ENCODE data around the gene TIMD4.
A peak's percentile ranks its signal among the peaks of the same experiment; 100 is the strongest.

TIMD4 gene

DNA sequence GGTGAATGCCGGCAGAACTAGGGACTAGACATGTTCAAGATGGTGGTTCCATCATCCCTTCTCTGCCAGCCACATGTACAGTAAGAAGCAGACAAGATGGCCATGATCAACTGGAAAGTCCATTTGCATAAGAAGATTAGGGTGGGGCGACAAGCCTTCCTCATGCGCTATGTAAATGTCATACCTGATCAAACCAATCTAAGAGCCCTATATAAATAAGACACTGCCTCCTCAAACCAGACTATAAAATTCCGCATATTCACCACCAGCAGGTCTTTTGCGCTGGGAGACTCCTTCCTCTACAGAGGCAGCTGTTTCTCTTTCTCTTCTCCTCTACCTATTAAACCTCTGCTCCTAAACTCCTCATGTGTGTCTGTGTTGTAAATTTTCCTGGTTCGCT, 53.8 kb downstream of the TIMD4 start:
- Mint-ChIP-seq H3K4me1 (peaks cover 18% of the 10 kb centered on the region), H3K9me3 (no peaks in the 10 kb centered on the region), H3K4me3 (no peak overlapping the region), H3K27ac (no peak overlapping the region), H3K36me3 (no peaks in the 10 kb centered on the region)
- DNase-seq (ENCODE audit: low spot score in 2 of 2) (no peak), ATAC-seq (no peak)

DNA sequence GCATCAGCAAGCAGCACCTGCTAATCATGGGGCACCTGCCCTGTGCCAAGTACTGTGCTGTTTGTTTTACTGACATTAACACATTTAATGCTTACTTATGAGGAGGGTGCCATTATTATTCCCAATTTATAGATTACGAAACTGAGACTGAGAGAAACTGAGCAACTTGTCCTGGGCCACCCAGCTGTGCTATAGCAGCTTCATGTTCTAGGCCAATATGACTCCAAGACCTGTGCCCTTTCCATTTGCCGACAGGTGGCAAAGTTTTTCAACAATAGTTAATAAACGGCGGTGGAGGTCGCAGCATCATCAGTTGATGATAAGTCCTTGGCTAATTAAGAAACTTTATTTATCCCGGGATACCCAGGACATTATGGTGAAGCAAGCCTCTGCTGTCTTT, 55.4 kb downstream of the TIMD4 start:
- H3K27ac Mint-ChIP-seq, result peak overlapping the region; percentile 39
- DNase-seq (ENCODE audit: low spot score in 2 of 2), result no peak
- H3K9me3 Mint-ChIP-seq, result no peaks in the 10 kb centered on the region
- no peak for ATAC-seq
- peaks cover 3% of the 10 kb centered on the region for H3K4me1 Mint-ChIP-seq
- H3K36me3 Mint-ChIP-seq, result no peaks in the 10 kb centered on the region
- no peak overlapping the region for H3K4me3 Mint-ChIP-seq

DNA sequence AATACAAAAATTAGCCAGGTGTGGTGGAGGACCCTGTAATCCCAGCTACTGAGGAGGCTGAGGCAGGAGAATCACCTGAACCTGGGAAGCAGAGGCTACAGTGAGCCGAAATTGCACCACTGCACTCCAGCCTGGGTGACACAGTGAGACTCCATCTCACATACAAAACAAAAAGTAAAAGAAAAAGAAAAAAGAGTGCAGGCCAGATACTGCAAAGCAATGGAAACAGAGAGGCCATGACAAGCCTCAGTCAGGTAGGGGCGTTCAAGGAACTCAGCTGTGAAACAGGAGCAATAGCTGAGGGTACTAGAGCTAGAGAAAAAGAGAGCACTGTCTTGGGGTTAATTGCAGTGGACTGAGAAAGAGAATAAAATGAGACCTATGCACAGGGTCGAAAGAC, 56.2 kb downstream of the TIMD4 start:
- Mint-ChIP-seq H3K4me1 (no peaks in the 10 kb centered on the region), H3K9me3 (no peaks in the 10 kb centered on the region), H3K36me3 (no peaks in the 10 kb centered on the region), H3K4me3 (no peak overlapping the region), H3K27ac (no peak overlapping the region)
- no peak for DNase-seq (ENCODE audit: low spot score in 2 of 2)
- no peak for ATAC-seq

DNA sequence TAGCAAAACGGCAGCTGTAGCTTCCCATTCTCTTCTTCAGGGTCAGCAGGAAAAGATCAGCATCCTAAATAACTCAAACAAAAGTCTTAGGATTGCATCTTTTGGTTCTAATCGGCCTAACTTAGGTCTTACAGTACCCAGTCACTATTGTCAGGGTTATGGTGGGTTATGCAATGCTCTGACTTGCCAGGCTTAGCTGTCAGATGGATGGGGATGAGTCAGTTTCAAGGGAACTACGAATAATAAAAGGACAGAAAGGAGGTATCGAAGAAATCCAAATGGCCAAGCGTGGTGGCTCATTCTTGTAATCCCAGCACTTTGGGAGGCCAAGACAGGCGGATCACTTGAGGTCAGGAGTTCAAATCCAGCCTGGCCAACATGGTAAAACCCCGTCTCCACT, 66.5 kb downstream of the TIMD4 start:
- DNase-seq (ENCODE audit: low spot score in 2 of 2) (no peak), ATAC-seq (no peak)
- H3K36me3 Mint-ChIP-seq, result no peaks in the 10 kb centered on the region
- H3K27ac Mint-ChIP-seq, result no peak overlapping the region
- peaks cover 4% of the 10 kb centered on the region for H3K9me3 Mint-ChIP-seq
- H3K4me3 Mint-ChIP-seq, result no peak overlapping the region
- H3K4me1 Mint-ChIP-seq, result peaks cover 21% of the 10 kb centered on the region

DNA sequence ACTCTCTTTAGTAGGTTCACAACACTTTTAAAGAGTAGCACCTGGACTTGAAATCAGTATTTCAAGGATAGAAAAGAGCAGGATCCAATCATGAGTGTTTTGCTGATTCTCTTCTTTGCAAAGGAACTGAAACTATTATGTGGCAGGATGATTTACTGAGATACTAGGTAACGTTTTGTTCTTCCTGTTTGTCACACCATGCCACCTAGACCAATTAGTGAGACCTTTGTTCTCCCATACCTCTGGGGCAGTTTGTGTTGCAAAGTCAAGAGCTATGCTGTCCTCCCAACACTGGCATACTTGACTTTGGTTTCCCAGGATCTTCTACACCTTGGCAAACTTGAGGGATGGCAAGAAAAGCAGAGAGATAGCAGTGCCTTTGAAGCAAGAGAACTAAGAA, 69.5 kb downstream of the TIMD4 start:
- ATAC-seq (no peak), DNase-seq (ENCODE audit: low spot score in 2 of 2) (no peak)
- Mint-ChIP-seq H3K9me3 (peaks cover 3% of the 10 kb centered on the region), H3K27ac (peak overlapping the region; percentile 78), H3K36me3 (no peaks in the 10 kb centered on the region), H3K4me3 (no peak overlapping the region), H3K4me1 (peaks cover 21% of the 10 kb centered on the region)

DNA sequence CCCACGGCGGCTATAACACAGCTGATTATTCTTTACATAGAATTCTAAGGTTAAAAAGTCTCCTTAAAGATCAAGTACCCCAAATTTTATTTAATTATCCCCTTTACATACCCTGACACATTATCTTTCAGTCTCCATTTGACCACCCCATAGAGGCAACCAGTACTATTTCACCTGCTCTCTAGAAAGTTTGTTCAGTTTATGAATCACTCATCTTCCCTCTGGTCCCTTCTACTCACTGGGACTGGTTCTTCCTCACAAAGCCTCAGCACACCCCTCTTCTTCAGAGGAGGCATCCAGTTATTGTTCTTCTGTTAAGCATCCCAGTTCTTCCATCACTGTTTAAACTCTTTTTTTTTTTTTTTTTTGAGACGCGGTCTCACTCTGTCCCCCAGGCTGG, 70.2 kb downstream of the TIMD4 start:
- ATAC-seq (no peak), DNase-seq (ENCODE audit: low spot score in 2 of 2) (no peak)
- Mint-ChIP-seq H3K4me1 (peaks cover 21% of the 10 kb centered on the region), H3K4me3 (no peak overlapping the region), H3K27ac (peak overlapping the region; percentile 78), H3K36me3 (no peaks in the 10 kb centered on the region), H3K9me3 (peaks cover 3% of the 10 kb centered on the region)

DNA sequence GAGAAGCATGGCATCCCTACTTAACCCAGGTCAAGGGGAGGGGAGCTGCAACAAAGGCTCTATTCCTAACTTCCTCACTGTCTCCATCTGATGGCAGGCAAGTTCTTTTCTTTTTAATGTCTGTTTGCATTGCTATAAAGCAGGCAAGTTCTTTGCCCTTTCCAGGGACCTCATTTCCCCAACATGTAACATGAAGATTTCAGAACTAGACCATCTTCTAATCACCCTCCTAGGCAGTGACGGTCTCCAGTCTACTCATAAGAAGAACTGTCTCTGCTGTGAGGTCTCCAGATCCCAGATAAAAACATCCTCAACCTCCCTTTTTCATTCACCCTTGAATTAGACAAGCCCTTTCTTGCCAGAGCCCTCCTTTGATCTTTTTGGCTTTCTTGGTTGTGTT, 70.8 kb downstream of the TIMD4 start:
- H3K27ac Mint-ChIP-seq, result peak overlapping the region; percentile 78
- H3K36me3 Mint-ChIP-seq, result no peaks in the 10 kb centered on the region
- H3K9me3 Mint-ChIP-seq, result peaks cover 3% of the 10 kb centered on the region
- ATAC-seq, result peak; percentile 43
- no peak for DNase-seq (ENCODE audit: low spot score in 2 of 2)
- H3K4me3 Mint-ChIP-seq, result no peak overlapping the region
- H3K4me1 Mint-ChIP-seq, result peaks cover 21% of the 10 kb centered on the region

DNA sequence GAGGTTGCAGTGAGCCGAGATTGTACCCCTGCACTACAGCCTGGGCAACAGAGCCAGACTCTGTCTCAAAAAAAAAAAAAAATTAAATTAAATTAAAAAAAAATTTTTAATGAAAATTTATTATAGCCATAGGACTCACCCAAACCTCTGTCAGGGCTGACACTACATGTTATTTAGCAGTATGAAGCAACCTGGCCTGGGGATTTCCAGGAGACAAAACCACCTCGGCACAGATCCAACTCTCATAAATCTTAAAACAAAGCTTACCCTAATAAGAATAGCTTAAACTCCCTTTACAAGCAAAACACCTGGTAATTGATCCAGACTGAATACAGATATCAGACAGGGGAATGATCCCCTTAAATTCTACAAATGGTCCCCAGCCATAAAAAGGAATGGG, 74.5 kb downstream of the TIMD4 start:
- peaks cover 15% of the 10 kb centered on the region for H3K4me1 Mint-ChIP-seq
- H3K4me3 Mint-ChIP-seq, result no peak overlapping the region
- no peaks in the 10 kb centered on the region for H3K9me3 Mint-ChIP-seq
- H3K27ac Mint-ChIP-seq, result no peak overlapping the region
- DNase-seq (ENCODE audit: low spot score in 2 of 2) (no peak), ATAC-seq (no peak)
- no peaks in the 10 kb centered on the region for H3K36me3 Mint-ChIP-seq

DNA sequence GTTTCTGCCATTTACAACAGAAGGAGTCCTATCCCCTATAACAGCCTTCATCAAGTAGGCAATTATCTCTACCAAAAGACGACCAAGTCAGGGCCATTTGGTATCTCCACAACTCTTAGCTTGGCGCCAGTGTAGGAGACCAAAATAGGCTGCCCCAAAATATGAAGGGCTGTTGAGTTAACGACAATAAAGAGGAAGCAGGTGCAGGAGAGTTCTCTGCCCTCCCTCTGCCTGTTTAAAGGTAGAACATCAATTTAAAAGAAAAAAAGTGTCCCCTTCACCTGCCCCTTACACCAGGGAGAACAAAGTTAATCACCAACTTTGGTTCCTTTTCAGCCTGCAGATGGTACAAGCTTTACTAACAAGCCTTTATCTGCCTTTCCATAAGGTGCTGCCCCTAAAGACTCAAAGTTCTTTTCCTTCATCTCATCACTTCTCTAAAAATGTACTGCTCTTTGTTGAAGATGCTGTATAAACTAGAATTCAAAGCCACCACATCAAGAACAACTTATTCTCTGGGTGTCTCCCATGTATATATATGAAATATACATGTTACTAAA, 79.6 kb downstream of the TIMD4 start:
- H3K27ac Mint-ChIP-seq, result no peak overlapping the region
- DNase-seq (ENCODE audit: low spot score in 2 of 2) (no peak), ATAC-seq (no peak)
- no peaks in the 10 kb centered on the region for H3K36me3 Mint-ChIP-seq
- H3K9me3 Mint-ChIP-seq, result no peaks in the 10 kb centered on the region
- H3K4me3 Mint-ChIP-seq, result no peak overlapping the region
- no peaks in the 10 kb centered on the region for H3K4me1 Mint-ChIP-seq

DNA sequence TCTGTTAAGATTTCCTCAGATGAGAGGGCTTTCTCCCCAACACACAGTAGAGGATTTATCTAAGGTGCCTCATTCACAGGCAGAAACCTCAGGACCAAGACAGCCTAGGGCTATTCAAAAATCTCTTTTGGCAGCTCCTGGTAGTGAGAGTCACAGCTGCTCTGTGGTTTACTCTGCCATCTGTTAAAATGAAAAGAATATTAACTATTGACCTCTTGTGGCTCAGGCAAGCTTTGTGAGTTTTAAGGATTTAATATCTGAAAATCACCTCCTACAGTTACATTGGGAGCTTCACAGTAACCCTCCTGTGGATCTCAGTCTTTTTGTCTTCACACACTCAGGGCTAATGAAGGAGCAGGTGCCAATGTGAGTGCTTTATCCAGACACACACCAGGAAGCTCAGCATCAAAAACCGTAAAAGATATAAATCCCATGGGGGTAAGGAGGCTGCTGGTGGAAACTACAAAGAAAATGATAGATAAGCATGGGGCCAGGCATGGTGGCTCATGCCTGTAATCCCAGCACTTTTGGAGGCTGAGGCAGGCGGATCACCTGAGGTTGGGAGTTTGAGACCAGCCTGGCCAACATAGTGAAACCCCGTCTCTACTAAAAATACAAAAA, 83.3 kb downstream of the TIMD4 start:
- H3K36me3 Mint-ChIP-seq, result no peaks in the 10 kb centered on the region
- no peak for DNase-seq (ENCODE audit: low spot score in 2 of 2)
- no peaks in the 10 kb centered on the region for H3K9me3 Mint-ChIP-seq
- ATAC-seq, result no peak
- no peak overlapping the region for H3K4me3 Mint-ChIP-seq
- H3K27ac Mint-ChIP-seq, result no peak overlapping the region
- no peaks in the 10 kb centered on the region for H3K4me1 Mint-ChIP-seq

DNA sequence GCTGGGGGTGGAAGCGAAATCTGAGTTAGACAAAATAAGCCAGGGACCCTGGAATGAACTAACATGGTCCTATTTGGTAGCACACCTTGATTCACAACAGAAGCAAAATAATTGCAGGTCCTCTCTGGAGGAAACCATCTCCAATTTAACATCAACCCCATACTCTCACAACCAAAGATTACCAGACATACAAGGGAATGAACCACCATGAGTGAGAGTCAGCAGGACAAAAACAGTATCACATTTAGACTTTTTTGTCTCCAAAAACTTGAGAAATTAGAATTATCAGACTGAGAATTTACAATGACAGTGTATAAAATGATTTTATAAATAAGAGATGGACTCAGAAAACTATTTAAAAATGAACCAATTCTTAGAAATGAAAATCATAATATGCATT, 91.8 kb downstream of the TIMD4 start:
- no peaks in the 10 kb centered on the region for H3K36me3 Mint-ChIP-seq
- ATAC-seq (no peak), DNase-seq (ENCODE audit: low spot score in 2 of 2) (no peak)
- peaks cover 6% of the 10 kb centered on the region for H3K9me3 Mint-ChIP-seq
- H3K4me1 Mint-ChIP-seq, result peaks cover 8% of the 10 kb centered on the region
- H3K27ac Mint-ChIP-seq, result no peak overlapping the region
- H3K4me3 Mint-ChIP-seq, result no peak overlapping the region

DNA sequence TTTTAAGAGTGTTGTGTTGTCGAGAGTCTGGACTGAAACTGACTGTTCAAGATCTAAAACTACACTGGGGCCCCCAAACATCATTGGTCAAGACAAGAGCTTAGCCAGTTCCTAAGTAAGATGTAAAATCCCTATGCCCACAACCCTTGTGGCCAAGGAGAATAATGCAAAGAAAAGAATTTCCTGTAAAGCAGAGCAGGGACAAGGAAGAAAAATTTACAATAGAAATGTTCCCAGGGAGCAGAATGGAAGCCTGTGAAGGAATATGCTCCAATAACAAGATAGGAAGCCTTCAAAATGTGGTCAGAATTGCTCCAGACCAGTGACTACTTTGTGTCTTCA, 92.6 kb downstream of the TIMD4 start:
- DNase-seq (ENCODE audit: low spot score in 2 of 2), result no peak
- Mint-ChIP-seq H3K9me3 (peaks cover 6% of the 10 kb centered on the region), H3K4me3 (no peak overlapping the region), H3K36me3 (no peaks in the 10 kb centered on the region), H3K4me1 (peaks cover 8% of the 10 kb centered on the region), H3K27ac (no peak overlapping the region)
- no peak for ATAC-seq
